Motor neuron (in vitro differentiated cells): ENCODE data around the gene LCE2C. TPM values are rescaled to one million over a fixed set of nuclear protein-coding genes. Genes with fewer than 3 reads are reported as not detected.
"Not testable (repeated sequence)": the region's sequence is repeated elsewhere in the genome, so short reads cannot be mapped to it uniquely, and the experiment has no call there.

Experiments used
- ATAC-seq, 8 experiments: fragments of 200-7000 bp; cut with Tn5 transposase; replicated peaks in 6 of 8; 2 replicates each; pipeline ENCODE4 v1.8.0; 2021; ENCODE audit warnings: mild to moderate bottlenecking in 8 of 8, moderate library complexity in 8 of 8
- H3K27ac ChIP-seq, 2 donors: fragments of 250-450 bp; sonication (Bioruptor Pico); 2 replicates each; pipeline ENCODE4 v1.9.0; 2021; ENCODE audit warnings: antibody characterized with exemption in 2 of 2, mild to moderate bottlenecking in 2 of 2, moderate library complexity in 1 of 2
- H3K4me1 ChIP-seq, 2 donors: fragments of 250-450 bp; sonication (Bioruptor Pico); replicated peaks in 1 of 2; 2 replicates each; pipeline ENCODE4 v1.6.1; 2021; ENCODE audit warnings: antibody characterized with exemption in 2 of 2, mild to moderate bottlenecking in 2 of 2, moderate library complexity in 1 of 2
- H3K4me3 ChIP-seq, 5 donors: fragments of 250-450 bp; sonication (Bioruptor Pico); 2 replicates each; pipeline ENCODE4 v1.9.0; 2021; ENCODE audit warnings: antibody characterized with exemption in 5 of 5, mild to moderate bottlenecking in 5 of 5, moderate library complexity in 4 of 5
- WGBS, 10 experiments: fragments of 450-650 bp; shearing (Covaris generic); methylation state at CpG; one replicate each; pipeline ENCODE4 v1.0.0; 2022; 5-methylcytosine and 5-hydroxymethylcytosine counted together
- in situ Hi-C, 9 experiments: fragments of 400-800 bp; cut with MboI; loops; one replicate each; pipeline ENCODE4 v1.15.0; 2021; ENCODE audit warnings: low sequenced_read_pairs in 9 of 9, low pct_unique_long_range_greater_than_20kb in 2 of 9; ENCODE audit not compliant: unreplicated experiment in 9 of 9
- total RNA-seq, 8 experiments: library from RNA; unstranded; fragments of 300-600 nt; gene quantifications; 2 replicates each; pipeline versions ENCODE4 v1.2.3 to v1.2.4, GENCODE V29; 2022

LCE2C gene, protein sequence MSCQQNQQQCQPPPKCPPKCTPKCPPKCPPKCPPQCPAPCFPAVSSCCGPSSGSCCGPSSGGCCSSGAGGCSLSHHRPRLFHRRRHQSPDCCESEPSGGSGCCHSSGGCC
- total RNA-seq: 1 to 10 TPM in 1 of 8 experiments, not detected in 7; 1.4 TPM

- ATAC-seq, H3K4me1 ChIP-seq, H3K27ac ChIP-seq, H3K4me3 ChIP-seq: not testable (repeated sequence)
- WGBS, 10 experiments: 20 to 33% methylated on average over 1 of the region's 3 CpGs; no CpG with 5 or more reads in 8 of the 10 experiments
- in situ Hi-C loops: loop anchor here in 1 of 9 experiments (25.0 kb wide), 1 partner anchor 187 kb away; the partner anchor contains the start of gene LCE7A
Measured at GRCh38 chr1:152674983-152675382, at the start of gene LCE2C. Gene LCE2C, plus strand, starts transcription at chr1:152675279. Its CDS starts 737 bp downstream, at chr1:152676016.

GRCh38 chr1:152626744-152627143, 48.3 kb upstream of the LCE2C start:
- Histone ChIP-seq H3K27ac (no peak overlapping the region), H3K4me1 (no peaks in the 10 kb centered on the region), H3K4me3 (no peak overlapping the region)
- 0 to 100% (median 40%) methylated on average over 1 of the region's 1 CpG; no CpG with 5 or more reads in 3 of the 10 experiments for WGBS, 10 experiments
- peak in 2 of 8 experiments; percentile 84 for ATAC-seq
- in situ Hi-C loops: loop anchor here in 2 of 9 experiments (10.0 kb wide), 2 partner anchors 52 to 62 kb away; partner anchors contain the start of gene LCE3E (in 1 of the 2)

DNA sequence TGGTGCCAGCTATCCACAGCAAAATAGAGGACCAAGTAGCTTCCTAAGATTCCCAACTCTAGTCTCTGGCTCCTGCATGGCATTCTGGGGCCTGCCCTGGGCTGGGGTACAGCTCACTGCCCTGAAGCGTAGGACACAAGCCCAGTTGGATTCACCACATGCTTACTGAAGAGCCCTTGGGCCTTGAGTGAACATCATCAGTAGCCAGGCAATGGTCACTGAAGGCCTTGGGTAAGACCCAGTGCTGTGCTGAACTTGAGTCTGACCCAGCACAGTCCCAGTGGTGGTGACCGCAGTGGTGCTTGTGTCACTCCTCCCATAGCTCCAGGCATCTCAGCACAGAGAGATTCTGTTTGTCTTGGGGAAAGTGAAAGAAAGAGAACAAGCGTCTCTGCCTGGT, 44.5 kb upstream of the LCE2C start:
- no peak overlapping the region for H3K27ac ChIP-seq
- no peaks in the 10 kb centered on the region for H3K4me1 ChIP-seq
- in situ Hi-C loops: no loop called here
- whole genome bisulfite sequencing, 10 experiments: 20 to 86% (median 63%) methylated on average over 1 to 2 of the region's 3 CpGs; no CpG with 5 or more reads in 5 of the 10 experiments
- no peak for ATAC-seq
- H3K4me3 ChIP-seq: no peak overlapping the region

- in situ Hi-C loops: no loop called here
- Histone ChIP-seq H3K27ac (no peak overlapping the region), H3K4me3 (no peak overlapping the region), H3K4me1 (no peaks in the 10 kb centered on the region)
- ATAC-seq: no peak
- WGBS, 10 experiments: 8 to 88% (median 42%) methylated on average over 1 of the region's 1 CpG; no CpG with 5 or more reads in 2 of the 10 experiments
Measured at GRCh38 chr1:152640351-152640750, 34.7 kb upstream of the LCE2C start.

GRCh38 chr1:152643945-152644344, 31.1 kb upstream of the LCE2C start:
- no peak overlapping the region for H3K4me3 ChIP-seq
- H3K4me1 ChIP-seq: no peaks in the 10 kb centered on the region
- H3K27ac ChIP-seq: no peak overlapping the region
- ATAC-seq: peak in 2 of 8 experiments; percentile 74 to 86
- in situ Hi-C loops: no loop called here
- 0 to 73% (median 23%) methylated on average over 1 to 3 of the region's 3 CpGs; no CpG with 5 or more reads in 2 of the 10 experiments for WGBS, 10 experiments

DNA sequence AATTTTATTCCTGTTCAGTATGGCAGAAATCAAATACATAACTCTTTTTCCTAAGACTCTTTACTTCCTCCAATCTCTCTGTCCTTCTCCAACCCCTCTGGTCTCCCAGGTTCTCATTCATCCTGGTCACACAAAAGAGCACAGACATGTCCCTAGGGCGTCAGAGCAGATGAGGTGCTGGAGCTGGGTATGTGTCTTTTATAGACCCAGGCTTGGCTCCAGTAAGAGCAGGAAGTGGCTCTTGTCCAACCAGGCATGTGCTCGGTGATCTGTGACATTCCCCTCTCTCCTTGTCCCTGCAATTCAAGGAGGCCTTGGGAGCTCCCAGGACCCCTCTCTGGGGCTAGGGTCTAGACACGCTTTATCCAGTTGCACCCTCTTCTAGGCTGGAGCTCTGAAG, 29.9 kb upstream of the LCE2C start:
- Histone ChIP-seq H3K4me1 (no peaks in the 10 kb centered on the region), H3K27ac (no peak overlapping the region), H3K4me3 (no peak overlapping the region)
- in situ Hi-C loops: no loop called here
- ATAC-seq: no peak
- WGBS, 10 experiments: 0 to 54% (median 41%) methylated on average over 1 to 3 of the region's 3 CpGs; no CpG with 5 or more reads in 5 of the 10 experiments

GRCh38 chr1:152646656-152647055, 28.4 kb upstream of the LCE2C start:
- in situ Hi-C loops: no loop called here
- no peaks in the 10 kb centered on the region for H3K4me1 ChIP-seq
- no peak for ATAC-seq

DNA sequence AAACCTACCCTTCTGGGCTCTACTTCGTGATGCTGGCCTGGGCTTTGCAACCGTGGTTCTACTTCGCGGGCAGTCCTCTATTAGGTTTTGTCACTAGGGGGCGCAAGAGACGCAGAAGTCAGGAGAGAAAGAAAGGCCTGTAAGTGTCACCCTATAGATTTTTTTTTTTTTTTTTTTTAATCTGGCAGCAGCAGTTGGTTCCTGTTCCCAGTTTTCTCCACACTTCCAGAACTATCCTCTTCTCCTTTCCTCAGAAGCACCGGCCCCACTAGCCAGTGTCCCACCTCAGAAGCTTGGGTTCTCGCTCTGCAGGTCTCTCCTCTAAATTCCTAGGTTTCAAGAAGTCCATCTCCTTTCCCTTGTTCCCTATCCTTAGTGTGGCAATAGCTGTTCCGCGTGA, 21.0 kb upstream of the LCE2C start:
- Histone ChIP-seq H3K4me3 (no peak overlapping the region), H3K4me1 (no peaks in the 10 kb centered on the region), H3K27ac (no peak overlapping the region)
- in situ Hi-C loops: loop anchor here in 1 of 9 experiments (25.0 kb wide), 1 partner anchor 208 kb away; the partner anchor contains the start of gene LCE7A
- ATAC-seq: peak in 5 of 8 experiments; percentile 34 to 90 (median 84)
- WGBS, 10 experiments: 0 to 100% (median 28%) methylated on average over 2 to 10 of the region's 10 CpGs

More at GRCh38 chr1:152646656-152647055, 28.4 kb upstream of the LCE2C start:
- Histone ChIP-seq H3K4me3 (no peak overlapping the region), H3K27ac (no peak overlapping the region)

DNA sequence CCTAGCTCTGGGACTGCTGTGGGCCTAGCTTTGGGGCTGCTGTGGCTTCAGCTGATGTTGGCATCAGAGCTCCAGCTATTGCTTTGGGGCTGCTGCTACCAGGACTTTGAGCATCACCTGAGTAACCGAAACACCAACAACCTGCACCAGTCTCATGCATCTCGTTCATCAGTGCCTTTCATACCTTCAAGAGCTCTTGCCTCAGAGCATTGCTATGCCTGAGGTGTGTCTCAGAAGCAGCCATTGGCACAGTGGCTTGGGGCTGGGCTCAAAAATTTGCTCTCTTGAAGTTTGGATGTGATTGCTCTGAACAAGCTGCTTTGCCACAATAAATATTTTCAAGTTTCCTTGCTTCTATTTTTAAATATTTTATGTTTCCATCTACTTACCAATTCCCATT, 18.6 kb upstream of the LCE2C start:
- Histone ChIP-seq H3K4me3 (no peak overlapping the region), H3K27ac (no peak overlapping the region), H3K4me1 (no peaks in the 10 kb centered on the region)
- ATAC-seq: no peak
- in situ Hi-C loops: loop anchor here in 1 of 9 experiments (25.0 kb wide), 1 partner anchor 206 kb away; the partner anchor contains the start of gene LCE7A
- 17 to 54% (median 31%) methylated on average over 2 of the region's 2 CpGs; no CpG with 5 or more reads in 4 of the 10 experiments for WGBS, 10 experiments

DNA sequence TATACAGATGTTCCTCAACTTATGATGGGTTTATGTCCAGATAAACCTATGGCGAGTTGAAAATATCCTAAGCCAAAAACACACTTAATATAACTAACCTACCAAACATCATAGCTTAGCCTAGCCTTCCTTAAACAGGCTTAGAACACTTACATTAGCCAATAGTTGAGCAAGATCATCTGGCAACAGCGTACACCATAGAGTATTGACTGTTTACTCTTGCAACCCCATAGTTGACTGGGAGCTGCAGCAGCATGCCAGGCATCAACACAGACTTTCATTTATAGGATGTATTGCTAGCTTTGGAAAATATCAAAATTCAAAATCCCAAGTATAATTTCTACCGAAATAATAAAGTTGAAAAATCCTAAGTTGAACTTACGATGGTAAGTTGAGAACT, 17.4 kb upstream of the LCE2C start:
- no peak for ATAC-seq
- no peak overlapping the region for H3K4me3 ChIP-seq
- in situ Hi-C loops: loop anchor here in 1 of 9 experiments (25.0 kb wide), 1 partner anchor 205 kb away; the partner anchor contains the start of gene LCE7A
- 14 to 86% (median 51%) methylated on average over 2 to 4 of the region's 4 CpGs; no CpG with 5 or more reads in 2 of the 10 experiments for WGBS, 10 experiments
- H3K4me1 ChIP-seq: no peaks in the 10 kb centered on the region
- H3K27ac ChIP-seq: no peak overlapping the region

- Histone ChIP-seq H3K4me3 (no peak overlapping the region), H3K4me1 (no peaks in the 10 kb centered on the region), H3K27ac (no peak overlapping the region)
- ATAC-seq: no peak
- WGBS, 10 experiments: 0 to 100% (median 80%) methylated on average over 1 to 3 of the region's 3 CpGs; no CpG with 5 or more reads in 1 of the 10 experiments
- in situ Hi-C loops: loop anchor here in 1 of 9 experiments (25.0 kb wide), 1 partner anchor 204 kb away; the partner anchor contains the start of gene LCE7A
Measured at GRCh38 chr1:152658649-152659048, 16.4 kb upstream of the LCE2C start.

DNA sequence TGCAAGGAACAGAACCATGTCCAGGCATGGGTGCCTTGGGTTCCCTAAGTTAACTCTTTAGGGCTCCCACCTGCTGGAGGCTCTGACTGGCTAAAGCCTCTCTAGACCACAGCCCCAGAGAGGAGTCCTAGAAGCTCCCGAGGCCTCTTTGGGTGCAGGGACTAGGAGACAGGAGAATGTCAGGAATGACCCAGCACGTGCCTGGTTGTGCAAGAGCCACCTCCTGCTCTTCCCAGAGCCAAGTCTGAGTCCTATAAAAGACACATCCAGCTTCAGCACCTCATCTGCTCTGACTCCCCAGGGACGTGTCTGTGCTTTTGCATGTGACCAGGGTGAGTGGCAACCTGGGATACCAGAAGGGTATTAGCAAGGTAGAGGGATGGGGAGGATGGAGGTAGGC, 12.0 kb upstream of the LCE2C start, which contains the start of gene LCE2D:
LCE2D (plus strand) TSS at position 283 of the 400 bp plus-strand sequence. CDS start 726 bp downstream, outside the sequence.
- in situ Hi-C loops: loop anchor here in 1 of 9 experiments (25.0 kb wide), 1 partner anchor 199 kb away; the partner anchor contains the start of gene LCE7A
- 0 to 40% (median 23%) methylated on average over 1 to 3 of the region's 3 CpGs; no CpG with 5 or more reads in 3 of the 10 experiments for WGBS, 10 experiments
- no peak for ATAC-seq
- Histone ChIP-seq H3K4me3 (no peak within 1 kb of the TSS), H3K27ac (no peak within 1 kb of the TSS), H3K4me1 (no peaks in the 10 kb centered on the region)

- in situ Hi-C loops: loop anchor here in 1 of 9 experiments (25.0 kb wide), 1 partner anchor 196 kb away; the partner anchor contains the start of gene LCE7A
- 43 to 83% (median 67%) methylated on average over 1 of the region's 1 CpG; no CpG with 5 or more reads in 3 of the 10 experiments for WGBS, 10 experiments
- not testable (repeated sequence) for H3K4me1 ChIP-seq, H3K27ac ChIP-seq, H3K4me3 ChIP-seq, ATAC-seq
Measured at GRCh38 chr1:152666171-152666570, 8.9 kb upstream of the LCE2C start.
